ENCODE measurements around the gene ZNF385C. TPM values are rescaled to one million over a fixed set of nuclear protein-coding genes. Genes with fewer than 3 reads are reported as not detected.

The ZNF385C gene
- total RNA-seq, 1 experiment from 2014 or later = 1.7 TPM

GRCh38 chr17:42087042-42087701, 11.1 kb downstream of the ZNF385C start:
- CTCF ChIA-PET = no interaction called here

GRCh38 chr17:42081516-42082129, 16.6 kb downstream of the ZNF385C start:
- no peak for DNase-seq
- Histone ChIP-seq H3K4me2 (no peak overlapping the region), H3K4me1 (replicated peaks; ENCODE audit: insufficient read depth) (0 out of 2 replicates have a peak, but pooled peaks cover 6% of the 10 kb centered on the region), H2AFZ (no peak overlapping the region), H3K4me3 (no peak overlapping the region), H4K20me1 (ENCODE audit: insufficient read depth) (no peaks in the 10 kb centered on the region), H3K9me2 (ENCODE audit: insufficient read depth) (no peaks in the 10 kb centered on the region), H3K27me3 (ENCODE audit: insufficient read depth, low read depth) (no peaks in the 10 kb centered on the region), H3F3A (ENCODE audit: insufficient read depth, low read depth) (no peaks in the 10 kb centered on the region), H3K27ac (no peak overlapping the region), H3K79me2 (ENCODE audit: low read depth) (no peaks in the 10 kb centered on the region), H3K9me3 (ENCODE audit: insufficient read depth, low read depth) (no peaks in the 10 kb centered on the region), H3K36me3 (ENCODE audit: low read depth) (no peaks in the 10 kb centered on the region)
- intact Hi-C loops (cut with micrococcal nuclease; ENCODE audit: unreplicated experiment) = no loop called here
- TF ChIP-seq CTCF (conservative IDR thresholded peaks at IDR 0.05) = no peak
- TF ChIP-seq EZH2 (IDR thresholded peaks at IDR 0.05; ENCODE audit: low read depth) = no peak
- ChIA-PET POLR2A (ENCODE audit: unreplicated experiment) (no interaction called here), CTCF (no interaction called here)
- no TSS peak for BruUV-seq (replicated peaks)

More at GRCh38 chr17:42087042-42087701, 11.1 kb downstream of the ZNF385C start:
- POLR2A ChIA-PET (ENCODE audit: unreplicated experiment) = no interaction called here
- no peak overlapping the region for H3K27ac ChIP-seq
- intact Hi-C loops (cut with micrococcal nuclease; ENCODE audit: unreplicated experiment) = no loop called here
- H3K79me2 ChIP-seq (ENCODE audit: low read depth) = no peaks in the 10 kb centered on the region
- H2AFZ ChIP-seq = no peak overlapping the region
- no peaks in the 10 kb centered on the region for H3K27me3 ChIP-seq (ENCODE audit: insufficient read depth, low read depth)
- DNase-seq = no peak
- no peaks in the 10 kb centered on the region for H4K20me1 ChIP-seq (ENCODE audit: insufficient read depth)
- TF ChIP-seq EZH2 (IDR thresholded peaks at IDR 0.05; ENCODE audit: low read depth) = no peak
- no peak for TF ChIP-seq CTCF (conservative IDR thresholded peaks at IDR 0.05)
- no peaks in the 10 kb centered on the region for H3K9me2 ChIP-seq (ENCODE audit: insufficient read depth)
- BruUV-seq (replicated peaks) = no TSS peak
- no peaks in the 10 kb centered on the region for H3K36me3 ChIP-seq (ENCODE audit: low read depth)
- H3K4me3 ChIP-seq = no peak overlapping the region
- no peak overlapping the region for H3K4me2 ChIP-seq
- no peaks in the 10 kb centered on the region for H3K9me3 ChIP-seq (ENCODE audit: insufficient read depth, low read depth)
- 0 out of 2 replicates have a peak, but pooled peaks cover 3% of the 10 kb centered on the region for H3K4me1 ChIP-seq (replicated peaks; ENCODE audit: insufficient read depth)
- H3F3A ChIP-seq (ENCODE audit: insufficient read depth, low read depth) = peaks cover 11% of the 10 kb centered on the region; the same call in 1 of the 2 replicates

- Histone ChIP-seq H3K4me3 (no peak overlapping the region), H3F3A (ENCODE audit: insufficient read depth, low read depth) (no peaks in the 10 kb centered on the region), H3K79me2 (ENCODE audit: low read depth) (no peaks in the 10 kb centered on the region), H3K4me2 (no peak overlapping the region), H3K27ac (no peak overlapping the region), H4K20me1 (ENCODE audit: insufficient read depth) (no peaks in the 10 kb centered on the region), H2AFZ (no peak overlapping the region), H3K27me3 (ENCODE audit: insufficient read depth, low read depth) (no peaks in the 10 kb centered on the region), H3K36me3 (ENCODE audit: low read depth) (no peaks in the 10 kb centered on the region), H3K4me1 (replicated peaks; ENCODE audit: insufficient read depth) (0 out of 2 replicates have a peak, but pooled peaks cover 6% of the 10 kb centered on the region), H3K9me2 (ENCODE audit: insufficient read depth) (no peaks in the 10 kb centered on the region), H3K9me3 (ENCODE audit: insufficient read depth, low read depth) (no peaks in the 10 kb centered on the region)
- no TSS peak for BruUV-seq (replicated peaks)
- intact Hi-C loops (cut with micrococcal nuclease; ENCODE audit: unreplicated experiment) = no loop called here
- POLR2A ChIA-PET (ENCODE audit: unreplicated experiment) = no interaction called here
- CTCF ChIA-PET = interaction anchor here (0.6 to 0.7 kb wide), 2 partner anchors 12 to 13 kb away, joined by 3 to 5 read pairs; no protein-coding TSS in a partner anchor
- no peak for DNase-seq
- TF ChIP-seq EZH2 (IDR thresholded peaks at IDR 0.05; ENCODE audit: low read depth) (no peak), CTCF (conservative IDR thresholded peaks at IDR 0.05) (no peak)
These were observed 18.7 kb downstream of the ZNF385C start for GRCh38 chr17:42079541-42079940.

Data from PC-9 (cell line).